Activated CD8-positive, alpha-beta memory T cell treated with anti-CD3 and anti-CD28 coated beads for 1 hour (primary cell): ENCODE results near the gene TRERF1.
"Not testable (repeated sequence)": the region's sequence is repeated elsewhere in the genome, so short reads cannot be mapped to it uniquely, and the experiment has no call there.

Experiments
- DNase-seq, 2 donors: peaks; one replicate each; pipeline ENCODE4 v3.0.0-alpha.2; 2020; ENCODE audit warnings: low read depth in 1 of 2; ENCODE audit errors: extremely low read depth in 1 of 2

TRERF1 gene

GRCh38 chr6:42230345-42231321, 221.1 kb downstream of the TRERF1 start:
- DNase-seq, result no peak

GRCh38 chr6:42229506-42230119, 222.1 kb downstream of the TRERF1 start:
- no peak for DNase-seq

GRCh38 chr6:42228305-42228704, 223.4 kb downstream of the TRERF1 start:
- no peak for DNase-seq

DNA sequence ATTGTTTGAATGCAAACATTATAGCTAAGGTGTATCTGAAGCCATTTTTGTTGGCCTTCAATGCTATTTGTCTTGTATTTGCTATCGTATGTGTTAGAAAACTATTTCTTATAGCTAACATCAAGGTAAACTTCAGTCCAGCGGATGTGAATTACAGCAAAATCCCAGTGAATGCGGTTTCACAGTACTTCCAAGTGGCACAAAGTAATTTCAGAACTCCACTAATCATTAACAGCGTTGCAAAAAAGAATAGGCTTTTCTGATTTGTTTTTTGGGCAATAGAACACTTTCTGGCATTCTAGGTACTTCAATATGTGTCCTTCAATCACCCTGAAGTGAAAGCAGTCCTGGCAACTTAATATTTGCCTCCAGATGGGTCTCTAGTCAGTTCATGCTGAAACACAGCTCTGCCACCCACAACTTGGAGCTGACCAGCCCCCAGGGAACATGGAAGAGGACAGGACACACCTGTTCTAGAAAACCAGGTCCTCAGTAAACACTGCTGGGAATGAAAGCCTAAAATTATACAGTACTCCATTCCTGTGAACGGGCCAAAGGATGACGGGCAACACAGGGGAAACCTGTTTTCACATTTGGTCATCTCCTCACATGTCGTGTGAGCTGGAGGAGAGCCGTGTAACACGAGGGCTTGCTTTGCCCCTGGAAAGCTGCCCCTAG, 224.4 kb downstream of the TRERF1 start:
- DNase-seq, result no peak

- DNase-seq, result no peak
Observed at GRCh38 chr6:42226645-42227143, 225.0 kb downstream of the TRERF1 start.

- no peak for DNase-seq
Observed at GRCh38 chr6:42226161-42226611, 225.5 kb downstream of the TRERF1 start.

DNA sequence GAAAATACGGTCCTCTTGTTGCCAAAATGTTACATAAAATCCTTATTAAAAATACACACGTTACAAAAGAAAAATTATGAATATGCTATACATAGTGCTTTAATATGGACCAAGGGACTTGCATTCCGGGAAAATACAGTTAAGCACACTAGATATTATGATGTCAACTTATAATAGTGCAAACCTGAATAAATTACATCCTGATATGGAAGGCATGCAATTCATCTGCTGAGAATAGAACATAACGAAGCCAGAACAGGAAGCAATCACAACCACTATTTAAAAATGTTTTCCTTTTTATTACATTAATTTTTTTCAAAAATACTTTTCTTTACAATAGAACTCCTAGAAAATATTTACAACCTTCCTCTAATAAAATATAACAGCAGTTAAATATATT, 226.3 kb downstream of the TRERF1 start:
- no peak for DNase-seq

DNA sequence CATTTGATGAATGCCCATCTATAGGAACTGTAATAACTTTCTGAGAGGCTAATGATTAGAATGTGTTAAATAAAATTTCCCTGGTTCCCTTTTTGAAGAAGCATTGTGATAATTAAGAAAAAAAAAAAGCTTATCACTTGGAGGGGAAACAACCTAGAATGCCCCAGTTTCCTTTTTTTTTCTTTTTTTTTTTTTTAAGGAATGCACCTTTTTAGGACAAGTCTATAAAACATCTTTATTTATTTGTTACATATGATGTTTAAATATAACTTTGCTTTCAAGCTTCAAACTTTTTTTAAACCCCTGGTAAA, 226.7 kb downstream of the TRERF1 start:
- no peak for DNase-seq

DNA sequence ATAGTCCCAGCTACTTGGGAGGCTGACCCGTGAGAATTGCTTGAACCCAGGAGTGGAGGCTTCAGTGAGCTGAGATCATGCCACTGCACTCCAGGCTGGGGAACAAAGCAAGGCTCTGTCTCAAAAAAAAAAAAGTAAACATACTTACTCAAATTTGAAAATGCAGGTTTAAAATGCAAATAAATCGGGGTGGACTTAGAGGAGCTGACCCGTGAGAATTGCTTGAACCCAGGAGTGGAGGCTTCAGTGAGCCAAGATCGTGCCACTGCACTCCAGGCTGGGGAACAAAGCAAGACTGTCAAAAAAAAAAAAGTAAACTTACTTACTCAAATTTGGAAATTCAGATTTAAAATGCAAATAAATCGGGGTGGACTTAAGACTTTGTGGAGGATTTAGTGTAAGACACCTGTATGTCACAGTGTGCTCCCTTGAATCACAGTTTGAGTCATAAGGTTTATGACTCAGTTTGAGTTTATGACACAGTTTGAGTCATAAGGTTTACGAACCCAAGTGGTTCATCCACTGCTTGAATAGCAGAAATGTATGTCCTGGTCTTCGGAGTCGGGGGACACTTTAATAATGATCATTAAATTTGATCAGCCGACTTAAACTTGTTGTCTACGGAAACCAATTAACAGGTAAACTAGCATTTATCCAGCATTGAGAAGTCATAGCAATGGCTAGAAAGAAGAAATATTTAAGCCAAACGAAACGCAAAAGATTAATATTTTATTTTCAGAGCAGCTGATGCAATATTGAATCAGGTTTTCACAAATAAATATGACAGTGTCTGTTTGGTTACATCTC, 227.3 kb downstream of the TRERF1 start:
- no peak for DNase-seq

DNA sequence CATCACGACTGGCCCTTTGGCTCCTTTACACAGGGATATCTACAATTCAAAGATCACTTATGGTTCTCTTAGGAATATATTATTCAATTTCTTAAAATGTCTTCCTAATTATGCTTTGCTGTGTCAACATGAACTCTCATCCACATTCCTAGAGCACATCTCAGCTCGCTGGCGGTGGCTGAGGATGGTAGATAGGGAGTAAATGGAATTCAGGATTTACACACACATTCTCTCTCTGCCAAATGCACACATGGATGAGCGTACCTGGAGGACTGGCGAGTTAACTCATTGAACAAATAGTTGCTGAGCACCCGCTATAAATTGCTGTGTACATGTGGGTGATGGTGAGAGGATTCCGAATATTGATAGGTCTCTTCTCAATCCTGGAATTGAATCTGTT, 229.3 kb downstream of the TRERF1 start:
- DNase-seq, result no peak

- DNase-seq, result no peak
Observed at GRCh38 chr6:42221546-42221945, 230.2 kb downstream of the TRERF1 start.

DNA sequence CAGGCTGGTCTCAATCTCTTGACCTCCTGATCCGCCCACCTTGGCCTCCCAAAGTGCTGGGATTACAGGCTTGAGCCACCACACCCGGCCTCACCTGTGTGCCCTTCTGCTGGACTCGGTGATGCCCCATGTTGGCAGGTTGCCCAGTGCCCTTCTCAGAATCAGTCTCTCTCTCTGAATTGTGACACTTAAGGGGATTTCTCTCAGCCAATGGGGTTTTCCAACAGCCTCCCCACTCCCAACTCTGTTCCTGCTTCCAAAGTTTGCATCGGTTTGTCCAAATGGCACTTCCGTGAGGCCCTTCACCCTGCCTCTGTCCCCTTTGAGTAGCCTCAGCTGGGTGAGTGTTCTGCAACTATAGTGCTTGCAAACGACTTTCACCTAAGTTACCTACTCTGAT, 230.9 kb downstream of the TRERF1 start:
- no peak for DNase-seq

DNA sequence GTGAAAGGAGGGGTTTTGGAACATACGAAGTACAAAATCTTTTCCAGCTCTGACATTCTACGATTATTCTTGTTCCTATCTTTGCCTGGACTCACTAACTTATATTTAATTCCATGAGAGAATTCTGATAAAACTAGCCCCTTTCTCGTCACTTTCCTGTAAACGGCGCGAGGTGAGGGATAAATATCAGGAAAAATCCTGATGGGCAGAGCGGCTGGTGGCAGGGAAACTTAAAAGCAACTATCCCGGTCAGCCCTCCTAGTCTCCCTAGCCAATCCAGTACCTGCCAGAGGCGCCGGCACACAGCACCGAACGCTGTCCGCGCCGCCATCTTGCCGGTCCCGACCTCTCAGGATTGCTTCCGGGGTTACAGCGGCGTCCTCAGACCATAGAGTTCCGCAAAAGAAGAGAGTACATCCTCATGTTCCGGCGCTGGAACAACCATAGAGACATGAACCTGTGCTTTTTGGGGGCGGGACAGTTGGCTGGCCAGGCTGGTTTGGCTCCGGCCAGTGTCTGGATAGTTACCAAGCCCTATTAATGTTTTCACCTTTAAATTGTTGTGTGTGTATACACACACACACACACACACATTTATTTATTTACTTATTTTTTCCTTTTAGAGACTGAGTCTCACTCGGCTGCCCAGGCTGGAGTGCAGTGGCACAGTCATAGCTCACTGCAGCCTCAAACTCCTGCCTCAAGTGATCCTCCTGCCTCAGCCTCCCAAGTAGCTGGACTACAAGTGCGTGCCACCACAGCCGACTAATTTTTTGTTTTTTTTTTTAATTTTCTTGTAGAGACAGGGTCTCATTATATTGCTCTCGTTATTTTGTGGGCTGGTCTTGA, 234.0 kb downstream of the TRERF1 start, which contains the start of gene MRPS10:
Gene MRPS10 (minus strand): TSS at position 343 of the 849 bp plus-strand sequence. CDS start 12 bp downstream, at position 331.
- peak; percentile 76 to 80 for DNase-seq

DNA sequence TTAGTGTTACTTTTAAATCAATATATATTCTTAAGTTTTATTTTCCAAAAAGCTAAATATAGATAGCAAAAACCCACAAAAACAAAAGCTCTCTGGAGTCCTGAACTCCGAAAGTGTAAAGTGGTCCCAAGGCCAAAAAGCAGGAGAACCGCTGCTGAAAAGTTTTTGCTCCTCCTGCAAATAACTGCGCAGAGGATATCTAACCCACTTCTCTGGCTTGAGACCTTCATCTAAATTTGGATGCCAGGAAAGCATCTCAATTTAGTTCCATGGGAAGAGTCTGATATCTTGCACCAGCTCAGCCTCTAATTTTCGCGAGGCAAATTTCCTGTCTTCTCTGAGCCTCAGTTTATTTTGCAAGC, 234.6 kb downstream of the TRERF1 start:
- no peak for DNase-seq

DNA sequence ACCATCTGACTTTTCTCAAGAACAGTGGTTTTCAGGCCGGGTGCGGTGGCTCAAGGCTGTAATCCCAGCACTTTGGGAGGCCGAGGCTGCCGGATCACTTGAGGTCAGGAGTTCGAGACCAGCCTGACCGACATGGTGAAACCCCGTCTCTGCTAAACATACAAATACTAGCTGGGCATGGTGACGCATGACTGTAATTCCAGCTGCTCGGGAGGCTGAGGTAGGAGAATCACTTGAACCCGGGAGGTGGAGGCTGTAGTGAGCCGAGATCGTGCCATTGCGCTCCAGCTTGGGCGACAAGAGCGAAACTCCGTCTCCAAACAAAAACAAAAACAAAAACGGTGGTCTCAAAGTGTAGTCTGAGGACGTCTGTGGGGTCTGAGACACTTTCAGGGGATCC, 235.2 kb downstream of the TRERF1 start:
- not testable (repeated sequence) for DNase-seq

GRCh38 chr6:42212442-42212841, 239.3 kb downstream of the TRERF1 start:
- no peak for DNase-seq

DNA sequence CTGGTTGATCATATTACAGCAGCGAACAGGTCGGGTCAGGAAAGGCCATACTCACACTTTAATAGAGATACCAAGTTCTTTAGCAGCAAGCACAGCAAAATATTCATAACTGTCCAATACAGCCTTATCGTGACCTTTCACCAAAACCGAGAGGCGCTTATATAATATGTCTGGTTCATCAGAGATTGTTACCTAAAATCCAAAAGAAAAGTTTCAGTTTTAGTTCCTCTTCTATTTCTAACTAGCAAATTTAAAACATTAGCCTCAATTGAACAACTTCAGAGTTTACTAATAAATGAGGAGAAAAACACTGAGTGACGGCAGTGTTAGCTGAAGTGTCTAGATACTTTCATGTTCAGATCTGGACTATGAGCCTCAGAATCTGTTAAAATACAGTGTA, 240.0 kb downstream of the TRERF1 start:
- no peak for DNase-seq

- DNase-seq, result no peak
Observed at GRCh38 chr6:42210551-42210950, 241.2 kb downstream of the TRERF1 start.

DNA sequence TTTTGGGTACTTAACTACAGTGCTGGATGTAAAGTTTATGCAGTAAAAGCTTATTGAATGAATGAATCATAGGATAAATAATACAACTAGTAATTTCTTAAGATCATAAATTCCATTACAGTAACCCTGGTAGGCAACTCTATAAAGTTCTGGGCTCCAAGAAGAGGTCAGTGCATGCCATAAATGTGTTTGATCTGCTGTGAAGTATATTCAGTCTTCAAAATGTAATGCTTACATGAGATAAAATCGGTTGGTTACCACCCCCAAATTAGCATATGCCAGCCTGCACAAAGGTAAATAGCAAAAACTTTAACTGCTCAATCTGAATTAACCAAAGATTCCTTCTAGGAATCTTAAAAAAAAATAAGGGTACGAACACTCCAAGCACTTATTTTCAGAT, 244.2 kb downstream of the TRERF1 start:
- not testable (repeated sequence) for DNase-seq
